Measurements from ENCODE around the gene SLC4A11.

- TF ChIP-seq CTCF (IDR thresholded peaks at IDR 0.05) (no peak), POLR2A (IDR thresholded peaks at IDR 0.05) (no peak)
Observed at GRCh38 chr20:3233991-3234498, 4.9 kb downstream of the SLC4A11 start.
